ENCODE measurements around the gene KRTAP19-6. TPM values are rescaled to one million over a fixed set of nuclear protein-coding genes. Genes with fewer than 3 reads are reported as not detected.

The KRTAP19-6 gene
- total and polyA plus RNA-seq, 4 donors, result not detected

Small RNA genes lying within 50 kb of the gene (small RNA-seq; reads per million reads assigned to genes)
- not detected for gene AP000567.1 (ENCODE audit: low replicate concordance)
- not detected for gene KRTAP19-10P (ENCODE audit: low replicate concordance)
- gene KRTAP19-11P (ENCODE audit: low replicate concordance), result not detected
- gene KRTAP19-9P (ENCODE audit: low replicate concordance), result not detected
- gene KRTAP22-2 (ENCODE audit: low replicate concordance), result not detected

Other genes starting within 250 kb of the KRTAP19-6 start
- not detected for gene KRTAP26-1, start 221.5 kb downstream of the KRTAP19-6 start, total RNA-seq
- gene KRTAP26-1, start 221.5 kb downstream of the KRTAP19-6 start, polyA plus RNA-seq (ENCODE audit: insufficient read length in 2 of 2), result not detected
- not detected for gene KRTAP27-1, start 204.2 kb downstream of the KRTAP19-6 start, total RNA-seq
- gene KRTAP27-1, start 204.2 kb downstream of the KRTAP19-6 start, polyA plus RNA-seq (ENCODE audit: insufficient read length in 2 of 2), result not detected
- not detected for gene KRTAP23-1, start 193.3 kb downstream of the KRTAP19-6 start, total RNA-seq
- gene KRTAP23-1, start 193.3 kb downstream of the KRTAP19-6 start, polyA plus RNA-seq (ENCODE audit: insufficient read length in 2 of 2), result not detected
- gene KRTAP13-2, start 169.6 kb downstream of the KRTAP19-6 start, total RNA-seq, result not detected
- gene KRTAP13-2, start 169.6 kb downstream of the KRTAP19-6 start, polyA plus RNA-seq (ENCODE audit: insufficient read length in 2 of 2), result not detected
- gene KRTAP13-1, start 145.8 kb downstream of the KRTAP19-6 start, total RNA-seq, result not detected
- not detected for gene KRTAP13-1, start 145.8 kb downstream of the KRTAP19-6 start, polyA plus RNA-seq (ENCODE audit: insufficient read length in 2 of 2)
- not detected for gene KRTAP13-3, start 115.9 kb downstream of the KRTAP19-6 start, total RNA-seq
- gene KRTAP13-3, start 115.9 kb downstream of the KRTAP19-6 start, polyA plus RNA-seq (ENCODE audit: insufficient read length in 2 of 2), result not detected
- gene KRTAP13-4, start 111.6 kb downstream of the KRTAP19-6 start, total RNA-seq, result not detected
- not detected for gene KRTAP13-4, start 111.6 kb downstream of the KRTAP19-6 start, polyA plus RNA-seq (ENCODE audit: insufficient read length in 2 of 2)
- not detected for gene KRTAP15-1, start 101.6 kb downstream of the KRTAP19-6 start, total RNA-seq
- not detected for gene KRTAP15-1, start 101.6 kb downstream of the KRTAP19-6 start, polyA plus RNA-seq (ENCODE audit: insufficient read length in 2 of 2)
- not detected for gene KRTAP19-1, start 61.5 kb downstream of the KRTAP19-6 start, total RNA-seq
- gene KRTAP19-1, start 61.5 kb downstream of the KRTAP19-6 start, polyA plus RNA-seq (ENCODE audit: insufficient read length in 2 of 2), result not detected
- not detected for gene KRTAP19-2, start 54.4 kb downstream of the KRTAP19-6 start, total RNA-seq
- gene KRTAP19-2, start 54.4 kb downstream of the KRTAP19-6 start, polyA plus RNA-seq (ENCODE audit: insufficient read length in 2 of 2), result not detected
- gene KRTAP19-3, start 49.9 kb downstream of the KRTAP19-6 start, total RNA-seq, result not detected
- not detected for gene KRTAP19-3, start 49.9 kb downstream of the KRTAP19-6 start, polyA plus RNA-seq (ENCODE audit: insufficient read length in 2 of 2)
- not detected for gene KRTAP19-4, start 44.7 kb downstream of the KRTAP19-6 start, total RNA-seq
- gene KRTAP19-4, start 44.7 kb downstream of the KRTAP19-6 start, polyA plus RNA-seq (ENCODE audit: insufficient read length in 2 of 2), result not detected
- gene KRTAP19-5, start 39.7 kb downstream of the KRTAP19-6 start, total RNA-seq, result not detected
- not detected for gene KRTAP19-5, start 39.7 kb downstream of the KRTAP19-6 start, polyA plus RNA-seq (ENCODE audit: insufficient read length in 2 of 2)
- not detected for gene KRTAP19-7, start 19.4 kb upstream of the KRTAP19-6 start, total RNA-seq
- gene KRTAP19-7, start 19.4 kb upstream of the KRTAP19-6 start, polyA plus RNA-seq (ENCODE audit: insufficient read length in 2 of 2), result not detected
- gene KRTAP22-2, start 48.5 kb upstream of the KRTAP19-6 start, total RNA-seq, result not detected
- not detected for gene KRTAP22-2, start 48.5 kb upstream of the KRTAP19-6 start, polyA plus RNA-seq (ENCODE audit: insufficient read length in 2 of 2)
- gene KRTAP6-3, start 50.6 kb upstream of the KRTAP19-6 start, total RNA-seq, result not detected
- not detected for gene KRTAP6-3, start 50.6 kb upstream of the KRTAP19-6 start, polyA plus RNA-seq (ENCODE audit: insufficient read length in 2 of 2)
- gene KRTAP6-2, start 57.0 kb upstream of the KRTAP19-6 start, total RNA-seq, result not detected
- not detected for gene KRTAP6-2, start 57.0 kb upstream of the KRTAP19-6 start, polyA plus RNA-seq (ENCODE audit: insufficient read length in 2 of 2)
- gene KRTAP22-1, start 59.2 kb upstream of the KRTAP19-6 start, total RNA-seq, result not detected
- not detected for gene KRTAP22-1, start 59.2 kb upstream of the KRTAP19-6 start, polyA plus RNA-seq (ENCODE audit: insufficient read length in 2 of 2)
- gene KRTAP6-1, start 72.1 kb upstream of the KRTAP19-6 start, total RNA-seq, result not detected
- not detected for gene KRTAP6-1, start 72.1 kb upstream of the KRTAP19-6 start, polyA plus RNA-seq (ENCODE audit: insufficient read length in 2 of 2)
- not detected for gene KRTAP20-1, start 74.6 kb upstream of the KRTAP19-6 start, total RNA-seq
- gene KRTAP20-1, start 74.6 kb upstream of the KRTAP19-6 start, polyA plus RNA-seq (ENCODE audit: insufficient read length in 2 of 2), result not detected
- not detected for gene KRTAP20-4, start 78.8 kb upstream of the KRTAP19-6 start, total RNA-seq
- not detected for gene KRTAP20-4, start 78.8 kb upstream of the KRTAP19-6 start, polyA plus RNA-seq (ENCODE audit: insufficient read length in 2 of 2)
- not detected for gene KRTAP20-2, start 93.3 kb upstream of the KRTAP19-6 start, total RNA-seq
- gene KRTAP20-2, start 93.3 kb upstream of the KRTAP19-6 start, polyA plus RNA-seq (ENCODE audit: insufficient read length in 2 of 2), result not detected
- gene KRTAP20-3, start 101.0 kb upstream of the KRTAP19-6 start, total RNA-seq, result not detected
- not detected for gene KRTAP20-3, start 101.0 kb upstream of the KRTAP19-6 start, polyA plus RNA-seq (ENCODE audit: insufficient read length in 2 of 2)
- gene KRTAP21-3, start 176.9 kb upstream of the KRTAP19-6 start, total RNA-seq, result not detected
- gene KRTAP21-3, start 176.9 kb upstream of the KRTAP19-6 start, polyA plus RNA-seq (ENCODE audit: insufficient read length in 2 of 2), result not detected
- gene KRTAP21-2, start 205.4 kb upstream of the KRTAP19-6 start, total RNA-seq, result not detected
- not detected for gene KRTAP21-2, start 205.4 kb upstream of the KRTAP19-6 start, polyA plus RNA-seq (ENCODE audit: insufficient read length in 2 of 2)
- gene KRTAP21-1, start 213.6 kb upstream of the KRTAP19-6 start, total RNA-seq, result not detected
- not detected for gene KRTAP21-1, start 213.6 kb upstream of the KRTAP19-6 start, polyA plus RNA-seq (ENCODE audit: insufficient read length in 2 of 2)